HG03520 (cell line): ENCODE results near the gene ZMYM2.

Experiments
- ATAC-seq: cut with Tn5 transposase; IDR thresholded peaks from one replicate; pipeline ENCODE4 v1.9.1; 2021; ENCODE audit warnings: mild to moderate bottlenecking, moderate library complexity; ENCODE audit not compliant: unreplicated experiment

The ZMYM2 gene

GRCh38 chr13:20130652-20131051, 172.1 kb downstream of the ZMYM2 start:
- no peak for ATAC-seq

GRCh38 chr13:20131057-20131832, 172.7 kb downstream of the ZMYM2 start:
- ATAC-seq, result no peak

- no peak for ATAC-seq
Observed at GRCh38 chr13:20132052-20132634, 173.6 kb downstream of the ZMYM2 start.

- ATAC-seq, result no peak
Observed at GRCh38 chr13:20134732-20135131, 176.2 kb downstream of the ZMYM2 start.

- ATAC-seq, result no peak
Observed at GRCh38 chr13:20136781-20137703, 178.5 kb downstream of the ZMYM2 start.

- ATAC-seq, result no peak
Observed at GRCh38 chr13:20137875-20138274, 179.3 kb downstream of the ZMYM2 start.

- no peak for ATAC-seq
Observed at GRCh38 chr13:20140487-20140886, 182.0 kb downstream of the ZMYM2 start.
